SK-N-SH treated with all-trans-retinoic acid at 6 μM for 48 hours (cell line): ENCODE results near the gene NHSL2.

Source experiments
- ATAC-seq: fragments of 200-7000 bp; cut with Tn5 transposase; 3 replicates; pipeline ENCODE4 v1.9.1; 2020; ENCODE audit warnings: mild to moderate bottlenecking, moderate library complexity
- ARNTL ChIP-seq: fragments of 450-650 bp; formaldehyde crosslinking; IDR thresholded peaks from 2 replicates; pipeline ENCODE4 v1.5.0; 2020; ENCODE audit warnings: low read depth, mild to moderate bottlenecking, moderate library complexity, borderline replicate concordance
- BACH2 ChIP-seq: fragments of 250-450 bp; sonication (Bioruptor Pico); IDR thresholded peaks from 2 replicates; pipeline ENCODE4 v1.9.0; 2021; ENCODE audit warnings: mild to moderate bottlenecking, borderline replicate concordance
- CREB5 ChIP-seq: fragments of 250-450 bp; sonication (Bioruptor Pico); IDR thresholded peaks from 2 replicates; pipeline ENCODE4 v1.5.1; 2020; ENCODE audit warnings: low read depth, mild to moderate bottlenecking, moderate library complexity
- CSDC2 ChIP-seq: fragments of 250-450 bp; sonication (Bioruptor Pico); IDR thresholded peaks from 2 replicates; pipeline ENCODE4 v1.5.0; 2020; ENCODE audit warnings: mild to moderate bottlenecking, moderate library complexity
- ESRRG ChIP-seq: fragments of 250-450 bp; sonication (Bioruptor Pico); IDR thresholded peaks from 2 replicates; pipeline ENCODE4 v1.6.1; 2021; ENCODE audit warnings: mild to moderate bottlenecking
- GLIS3 ChIP-seq: fragments of 250-450 bp; sonication (Bioruptor Pico); IDR thresholded peaks from 2 replicates; pipeline ENCODE4 v1.5.0; 2020; ENCODE audit warnings: mild to moderate bottlenecking, moderate library complexity
- ISL1 ChIP-seq: fragments of 250-450 bp; sonication (Bioruptor Pico); IDR thresholded peaks from 2 replicates; pipeline ENCODE4 v2.1.2; 2022; ENCODE audit warnings: mild to moderate bottlenecking, moderate library complexity
- OSR1 ChIP-seq: fragments of 250-450 bp; sonication (Bioruptor Pico); IDR thresholded peaks from 2 replicates; pipeline ENCODE4 v1.8.0; 2022; ENCODE audit warnings: moderate library complexity, mild to moderate bottlenecking, inconsistent platforms
- POU6F1 ChIP-seq: fragments of 250-450 bp; sonication (Bioruptor Pico); IDR thresholded peaks from 2 replicates; pipeline ENCODE4 v1.8.0; 2021; ENCODE audit warnings: low read depth, mild to moderate bottlenecking, moderate library complexity, borderline replicate concordance
- PPARA ChIP-seq: fragments of 250-450 bp; sonication (Bioruptor Pico); IDR thresholded peaks from 2 replicates; pipeline ENCODE4 v1.5.0; 2020; ENCODE audit warnings: mild to moderate bottlenecking, borderline replicate concordance
- RARB ChIP-seq: fragments of 250-450 bp; sonication (Bioruptor Pico); IDR thresholded peaks from 2 replicates; pipeline ENCODE4 v1.8.0; 2021; ENCODE audit warnings: mild to moderate bottlenecking, moderate library complexity
- SNAI2 ChIP-seq: fragments of 250-450 bp; sonication (Bioruptor Pico); IDR thresholded peaks from 2 replicates; pipeline ENCODE4 v1.5.0; 2020; ENCODE audit warnings: mild to moderate bottlenecking, moderate library complexity
- TCF4 ChIP-seq: fragments of 250-450 bp; sonication (Bioruptor Pico); IDR thresholded peaks from 2 replicates; pipeline ENCODE4 v1.8.0; 2021; ENCODE audit warnings: mild to moderate bottlenecking, moderate library complexity, borderline replicate concordance
- TOX ChIP-seq: fragments of 250-450 bp; sonication (Bioruptor Pico); IDR thresholded peaks from 2 replicates; pipeline ENCODE4 v1.8.0; 2021; ENCODE audit warnings: mild to moderate bottlenecking, moderate library complexity, borderline replicate concordance
- ZC3H10 ChIP-seq: fragments of 250-450 bp; sonication (Bioruptor Pico); IDR thresholded peaks from 2 replicates; pipeline ENCODE4 v1.5.1; 2021; ENCODE audit warnings: mild to moderate bottlenecking, moderate library complexity
- ZFP30 ChIP-seq: fragments of 450-650 bp; formaldehyde crosslinking; IDR thresholded peaks from 2 replicates; pipeline ENCODE4 v1.5.0; 2022; ENCODE audit warnings: mild to moderate bottlenecking, moderate library complexity
- ZNF565 ChIP-seq: fragments of 450-650 bp; formaldehyde crosslinking; conservative IDR thresholded peaks from 2 replicates; pipeline ENCODE4 v1.5.0; 2020; ENCODE audit warnings: low read depth, mild to moderate bottlenecking, moderate library complexity
- ZNF8 ChIP-seq: fragments of 450-650 bp; formaldehyde crosslinking; IDR thresholded peaks from 2 replicates; pipeline ENCODE4 v1.5.0; 2020; ENCODE audit warnings: mild to moderate bottlenecking, moderate library complexity
- TF ChIP-seq, protein P1 (sequence below): fragments of 250-450 bp; sonication (Bioruptor Pico); IDR thresholded peaks from 2 replicates; pipeline ENCODE4 v1.5.1; 2021; ENCODE audit warnings: mild to moderate bottlenecking, moderate library complexity
- TF ChIP-seq, protein P2 (sequence below): fragments of 250-450 bp; sonication (Bioruptor Pico); IDR thresholded peaks from 2 replicates; pipeline ENCODE4 v1.8.0; 2020; ENCODE audit warnings: mild to moderate bottlenecking, moderate library complexity, borderline replicate concordance
- TF ChIP-seq, protein P3 (sequence below): fragments of 250-450 bp; sonication (Bioruptor Pico); IDR thresholded peaks from 2 replicates; pipeline ENCODE4 v1.5.0; 2020; ENCODE audit warnings: mild to moderate bottlenecking, moderate library complexity

NHSL2 gene

DNA sequence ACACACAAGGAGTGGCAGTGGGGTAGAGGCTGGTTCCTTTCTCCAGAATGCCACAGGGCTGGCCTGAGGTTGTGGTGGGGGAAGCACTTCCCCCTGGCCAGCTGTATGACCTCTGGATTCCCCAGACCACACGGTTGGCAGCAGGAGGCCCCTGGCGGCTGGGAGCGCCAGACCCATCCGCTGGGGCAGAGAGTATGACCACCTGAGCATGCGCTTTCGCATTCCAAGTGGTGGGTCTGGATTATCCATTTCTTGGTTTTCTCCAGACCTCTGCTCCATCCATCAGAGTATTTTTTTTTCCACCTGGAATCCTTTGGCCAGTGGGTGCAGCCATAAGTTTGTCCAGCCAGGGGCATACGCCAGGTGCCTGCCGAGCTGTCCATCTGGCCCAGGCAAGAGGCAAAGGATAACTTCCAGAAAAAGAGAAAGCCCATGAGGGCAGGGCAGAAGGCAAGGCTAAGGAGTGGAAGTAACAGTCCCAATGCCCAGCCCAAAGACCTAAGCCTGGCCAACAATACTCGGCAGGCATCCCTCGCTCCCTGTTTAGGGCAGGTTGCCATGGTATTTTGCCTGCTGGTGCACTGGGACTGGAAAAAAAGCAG, 39.3 kb downstream of the NHSL2 start:
- ATAC-seq, result no peak
- TF ChIP-seq TCF4 (CRISPR knock-in tag) (no peak), ZC3H10 (CRISPR knock-in tag) (no peak), POU6F1 (no peak), BACH2 (CRISPR knock-in tag) (no peak), ZNF565 (CRISPR knock-in tag) (no peak), PPARA (CRISPR knock-in tag) (no peak), ZNF8 (no peak), CREB5 (CRISPR knock-in tag) (no peak), TOX (CRISPR knock-in tag) (no peak), CSDC2 (no peak), ESRRG (no peak), OSR1 (no peak), RARB (CRISPR knock-in tag) (no peak), ZFP30 (CRISPR knock-in tag) (no peak), ISL1 (CRISPR knock-in tag) (no peak)
- TF ChIP-seq, protein P1, sequence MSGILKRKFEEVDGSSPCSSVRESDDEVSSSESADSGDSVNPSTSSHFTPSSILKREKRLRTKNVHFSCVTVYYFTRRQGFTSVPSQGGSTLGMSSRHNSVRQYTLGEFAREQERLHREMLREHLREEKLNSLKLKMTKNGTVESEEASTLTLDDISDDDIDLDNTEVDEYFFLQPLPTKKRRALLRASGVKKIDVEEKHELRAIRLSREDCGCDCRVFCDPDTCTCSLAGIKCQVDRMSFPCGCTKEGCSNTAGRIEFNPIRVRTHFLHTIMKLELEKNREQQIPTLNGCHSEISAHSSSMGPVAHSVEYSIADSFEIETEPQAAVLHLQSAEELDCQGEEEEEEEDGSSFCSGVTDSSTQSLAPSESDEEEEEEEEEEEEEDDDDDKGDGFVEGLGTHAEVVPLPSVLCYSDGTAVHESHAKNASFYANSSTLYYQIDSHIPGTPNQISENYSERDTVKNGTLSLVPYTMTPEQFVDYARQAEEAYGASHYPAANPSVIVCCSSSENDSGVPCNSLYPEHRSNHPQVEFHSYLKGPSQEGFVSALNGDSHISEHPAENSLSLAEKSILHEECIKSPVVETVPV (CRISPR knock-in tag), result no peak
- TF ChIP-seq, protein P2, sequence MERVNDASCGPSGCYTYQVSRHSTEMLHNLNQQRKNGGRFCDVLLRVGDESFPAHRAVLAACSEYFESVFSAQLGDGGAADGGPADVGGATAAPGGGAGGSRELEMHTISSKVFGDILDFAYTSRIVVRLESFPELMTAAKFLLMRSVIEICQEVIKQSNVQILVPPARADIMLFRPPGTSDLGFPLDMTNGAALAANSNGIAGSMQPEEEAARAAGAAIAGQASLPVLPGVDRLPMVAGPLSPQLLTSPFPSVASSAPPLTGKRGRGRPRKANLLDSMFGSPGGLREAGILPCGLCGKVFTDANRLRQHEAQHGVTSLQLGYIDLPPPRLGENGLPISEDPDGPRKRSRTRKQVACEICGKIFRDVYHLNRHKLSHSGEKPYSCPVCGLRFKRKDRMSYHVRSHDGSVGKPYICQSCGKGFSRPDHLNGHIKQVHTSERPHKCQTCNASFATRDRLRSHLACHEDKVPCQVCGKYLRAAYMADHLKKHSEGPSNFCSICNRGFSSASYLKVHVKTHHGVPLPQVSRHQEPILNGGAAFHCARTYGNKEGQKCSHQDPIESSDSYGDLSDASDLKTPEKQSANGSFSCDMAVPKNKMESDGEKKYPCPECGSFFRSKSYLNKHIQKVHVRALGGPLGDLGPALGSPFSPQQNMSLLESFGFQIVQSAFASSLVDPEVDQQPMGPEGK (CRISPR knock-in tag), result no peak

DNA sequence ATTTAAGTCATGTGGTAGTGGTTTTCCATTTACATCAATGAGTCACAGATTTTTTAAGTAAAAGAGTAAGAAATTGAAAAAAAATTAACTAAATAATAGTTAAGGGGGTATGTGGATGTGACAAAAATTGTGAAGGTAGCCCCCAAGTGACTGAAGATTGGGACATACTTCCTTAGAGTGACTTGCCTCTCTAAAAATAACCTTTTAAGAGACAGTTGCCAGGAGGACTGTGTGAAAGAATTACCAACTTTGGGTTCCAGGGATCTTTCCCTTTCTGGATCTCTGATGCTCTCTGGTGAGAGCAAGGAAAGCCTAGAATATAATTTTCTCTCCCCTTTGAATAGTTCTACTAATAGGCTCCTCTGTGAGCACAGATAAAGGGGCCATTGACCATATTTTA, 42.7 kb downstream of the NHSL2 start:
- no peak for TF ChIP-seq ISL1 (CRISPR knock-in tag)
- no peak for TF ChIP-seq ARNTL (CRISPR knock-in tag)
- TF ChIP-seq, protein P2 (CRISPR knock-in tag), result no peak
- TF ChIP-seq PPARA (CRISPR knock-in tag), result no peak
- no peak for TF ChIP-seq ZNF8
- TF ChIP-seq, protein P3, sequence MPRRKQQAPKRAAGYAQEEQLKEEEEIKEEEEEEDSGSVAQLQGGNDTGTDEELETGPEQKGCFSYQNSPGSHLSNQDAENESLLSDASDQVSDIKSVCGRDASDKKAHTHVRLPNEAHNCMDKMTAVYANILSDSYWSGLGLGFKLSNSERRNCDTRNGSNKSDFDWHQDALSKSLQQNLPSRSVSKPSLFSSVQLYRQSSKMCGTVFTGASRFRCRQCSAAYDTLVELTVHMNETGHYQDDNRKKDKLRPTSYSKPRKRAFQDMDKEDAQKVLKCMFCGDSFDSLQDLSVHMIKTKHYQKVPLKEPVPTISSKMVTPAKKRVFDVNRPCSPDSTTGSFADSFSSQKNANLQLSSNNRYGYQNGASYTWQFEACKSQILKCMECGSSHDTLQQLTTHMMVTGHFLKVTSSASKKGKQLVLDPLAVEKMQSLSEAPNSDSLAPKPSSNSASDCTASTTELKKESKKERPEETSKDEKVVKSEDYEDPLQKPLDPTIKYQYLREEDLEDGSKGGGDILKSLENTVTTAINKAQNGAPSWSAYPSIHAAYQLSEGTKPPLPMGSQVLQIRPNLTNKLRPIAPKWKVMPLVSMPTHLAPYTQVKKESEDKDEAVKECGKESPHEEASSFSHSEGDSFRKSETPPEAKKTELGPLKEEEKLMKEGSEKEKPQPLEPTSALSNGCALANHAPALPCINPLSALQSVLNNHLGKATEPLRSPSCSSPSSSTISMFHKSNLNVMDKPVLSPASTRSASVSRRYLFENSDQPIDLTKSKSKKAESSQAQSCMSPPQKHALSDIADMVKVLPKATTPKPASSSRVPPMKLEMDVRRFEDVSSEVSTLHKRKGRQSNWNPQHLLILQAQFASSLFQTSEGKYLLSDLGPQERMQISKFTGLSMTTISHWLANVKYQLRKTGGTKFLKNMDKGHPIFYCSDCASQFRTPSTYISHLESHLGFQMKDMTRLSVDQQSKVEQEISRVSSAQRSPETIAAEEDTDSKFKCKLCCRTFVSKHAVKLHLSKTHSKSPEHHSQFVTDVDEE (CRISPR knock-in tag), result no peak
- TF ChIP-seq CSDC2, result no peak
- TF ChIP-seq RARB (CRISPR knock-in tag), result no peak
- no peak for TF ChIP-seq ZFP30 (CRISPR knock-in tag)
- TF ChIP-seq ESRRG, result no peak
- TF ChIP-seq TOX (CRISPR knock-in tag), result no peak
- no peak for TF ChIP-seq SNAI2
- TF ChIP-seq TCF4 (CRISPR knock-in tag), result no peak
- no peak for TF ChIP-seq ZC3H10 (CRISPR knock-in tag)
- TF ChIP-seq BACH2 (CRISPR knock-in tag), result no peak
- no peak for TF ChIP-seq GLIS3
- TF ChIP-seq, protein P1 (CRISPR knock-in tag), result no peak
- TF ChIP-seq, all 23 proteins: peak for 0
- no peak for ATAC-seq
